ENCODE measurements around the gene IER3.
"Not testable (repeated sequence)": the region's sequence is repeated elsewhere in the genome, so short reads cannot be mapped to it uniquely, and the experiment has no call there.

IER3 gene

DNA sequence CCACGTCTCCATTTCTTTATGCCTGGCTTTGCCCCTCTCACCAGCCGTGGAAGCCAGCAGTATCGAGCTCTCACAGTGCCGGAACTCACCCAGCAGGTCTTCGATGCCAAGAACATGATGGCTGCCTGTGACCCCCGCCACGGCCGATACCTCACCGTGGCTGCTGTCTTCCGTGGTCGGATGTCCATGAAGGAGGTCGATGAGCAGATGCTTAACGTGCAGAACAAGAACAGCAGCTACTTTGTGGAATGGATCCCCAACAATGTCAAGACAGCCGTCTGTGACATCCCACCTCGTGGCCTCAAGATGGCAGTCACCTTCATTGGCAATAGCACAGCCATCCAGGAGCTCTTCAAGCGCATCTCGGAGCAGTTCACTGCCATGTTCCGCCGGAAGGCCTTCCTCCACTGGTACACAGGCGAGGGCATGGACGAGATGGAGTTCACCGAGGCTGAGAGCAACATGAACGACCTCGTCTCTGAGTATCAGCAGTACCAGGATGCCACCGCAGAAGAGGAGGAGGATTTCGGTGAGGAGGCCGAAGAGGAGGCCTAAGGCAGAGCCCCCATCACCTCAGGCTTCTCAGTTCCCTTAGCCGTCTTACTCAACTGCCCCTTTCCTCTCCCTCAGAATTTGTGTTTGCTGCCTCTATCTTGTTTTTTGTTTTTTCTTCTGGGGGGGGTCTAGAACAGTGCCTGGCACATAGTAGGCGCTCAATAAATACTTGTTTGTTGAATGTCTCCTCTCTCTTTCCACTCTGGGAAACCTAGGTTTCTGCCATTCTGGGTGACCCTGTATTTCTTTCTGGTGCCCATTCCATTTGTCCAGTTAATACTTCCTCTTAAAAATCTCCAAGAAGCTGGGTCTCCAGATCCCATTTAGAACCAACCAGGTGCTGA is 20.3 kb downstream of the IER3 start:
- DNase-seq (ENCODE audit: low read depth in 2 of 2) = not testable (repeated sequence)

- DNase-seq (ENCODE audit: low read depth in 2 of 2) = not testable (repeated sequence)
Measured at GRCh38 chr6:30723159-30723842, 21.0 kb downstream of the IER3 start.

DNA sequence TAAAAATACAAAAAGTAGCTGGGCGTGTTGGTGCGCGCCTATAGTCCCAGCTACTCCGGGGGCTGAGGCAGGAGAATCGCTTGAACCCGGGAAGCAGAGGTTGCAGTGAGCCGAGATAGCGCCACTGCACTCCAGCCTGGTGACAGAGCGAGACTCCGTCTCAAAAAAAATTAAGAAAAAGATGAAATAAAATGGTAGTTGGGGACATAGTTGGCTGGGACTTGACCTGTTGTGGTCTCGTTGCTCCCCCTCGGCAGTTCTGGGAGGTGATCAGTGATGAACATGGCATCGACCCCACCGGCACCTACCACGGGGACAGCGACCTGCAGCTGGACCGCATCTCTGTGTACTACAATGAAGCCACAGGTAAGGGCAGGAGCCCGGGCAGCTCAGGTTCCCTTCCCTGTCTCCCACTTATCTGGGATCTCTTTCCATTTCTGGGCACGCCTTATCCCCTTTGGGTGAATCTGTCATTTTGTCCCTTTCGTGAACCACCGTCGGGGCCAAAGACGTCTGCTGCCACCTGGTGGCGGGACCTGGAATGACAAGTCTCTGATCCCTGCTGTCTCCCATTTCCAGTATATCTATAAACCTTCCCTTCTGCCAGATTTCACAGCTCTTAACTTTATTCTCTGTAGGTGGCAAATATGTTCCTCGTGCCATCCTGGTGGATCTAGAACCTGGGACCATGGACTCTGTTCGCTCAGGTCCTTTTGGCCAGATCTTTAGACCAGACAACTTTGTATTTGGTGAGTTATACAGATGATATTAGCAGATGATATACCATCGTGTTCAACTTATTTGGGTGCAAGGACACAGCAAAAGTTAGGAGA is 21.9 kb downstream of the IER3 start:
- DNase-seq (ENCODE audit: low read depth in 2 of 2) = peak; percentile 67 to 81

DNA sequence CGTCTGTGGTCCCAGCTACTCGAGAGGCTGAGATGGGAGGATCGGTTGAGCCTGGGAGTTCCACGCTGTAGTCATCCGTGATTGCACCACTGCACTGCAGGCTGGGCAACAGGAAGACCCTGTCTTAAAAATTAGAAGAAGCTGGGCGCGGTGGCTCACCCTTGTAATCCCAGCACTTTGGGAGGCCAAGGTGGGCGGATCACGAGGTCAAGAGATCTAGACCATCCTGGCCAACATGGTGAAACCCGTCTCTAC is 22.4 kb downstream of the IER3 start:
- not testable (repeated sequence) for DNase-seq (ENCODE audit: low read depth in 2 of 2)

DNA sequence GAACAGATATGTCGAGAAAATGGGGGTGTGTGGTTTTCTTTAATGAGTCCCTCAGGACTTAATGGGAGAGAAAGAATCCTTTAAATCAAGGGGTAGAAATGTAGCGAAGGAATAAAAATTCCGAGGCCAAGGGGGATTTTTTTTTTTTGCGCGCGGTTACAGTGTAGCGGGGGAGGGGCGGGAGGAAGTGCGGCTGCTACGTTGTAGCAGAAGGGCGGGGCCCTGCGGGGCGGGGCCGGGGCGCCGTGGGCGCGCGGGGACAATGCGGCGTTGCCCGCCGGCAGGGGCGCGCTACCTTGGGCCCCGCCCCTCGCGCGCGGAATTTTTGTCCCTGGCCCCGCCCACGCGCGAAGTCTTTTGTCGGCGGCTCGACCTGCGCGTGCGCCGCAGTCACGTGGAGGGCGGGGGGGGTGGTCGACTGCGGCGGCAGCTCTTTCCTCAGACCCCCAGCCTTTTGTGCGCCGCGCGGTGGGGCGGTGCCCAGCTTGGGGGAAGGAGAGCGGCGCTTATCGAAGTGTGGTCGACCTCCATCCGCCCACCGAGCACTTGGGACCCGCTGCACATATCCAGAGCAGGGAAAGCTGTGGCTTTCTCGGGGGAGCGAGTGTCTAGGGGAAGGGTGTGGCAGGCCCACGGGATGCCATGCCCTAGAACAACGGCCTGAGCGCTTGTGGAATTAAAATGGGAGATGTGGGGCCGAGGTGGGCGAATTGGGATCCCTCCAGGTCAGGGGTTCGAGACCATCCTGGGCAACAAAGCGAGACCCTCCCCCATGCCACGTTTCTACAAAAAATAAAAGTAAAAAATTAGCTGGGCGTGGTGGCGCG is 22.9 kb downstream of the IER3 start:
- peak; percentile 93 to 97 for DNase-seq (ENCODE audit: low read depth in 2 of 2)

- DNase-seq (ENCODE audit: low read depth in 2 of 2) = peak; percentile 55 to 59
Measured at GRCh38 chr6:30720738-30721197, 23.6 kb downstream of the IER3 start.

- peak; percentile 93 for DNase-seq (ENCODE audit: low read depth in 2 of 2)
Measured at GRCh38 chr6:30719791-30720737, 24.3 kb downstream of the IER3 start, which contains the start of gene TUBB. Gene TUBB, plus strand, starts transcription at chr6:30720352. Its CDS starts 155 bp downstream, at chr6:30720507.

GRCh38 chr6:30719356-30719755 is 25.0 kb downstream of the IER3 start:
- DNase-seq (ENCODE audit: low read depth in 2 of 2) = no peak

DNA sequence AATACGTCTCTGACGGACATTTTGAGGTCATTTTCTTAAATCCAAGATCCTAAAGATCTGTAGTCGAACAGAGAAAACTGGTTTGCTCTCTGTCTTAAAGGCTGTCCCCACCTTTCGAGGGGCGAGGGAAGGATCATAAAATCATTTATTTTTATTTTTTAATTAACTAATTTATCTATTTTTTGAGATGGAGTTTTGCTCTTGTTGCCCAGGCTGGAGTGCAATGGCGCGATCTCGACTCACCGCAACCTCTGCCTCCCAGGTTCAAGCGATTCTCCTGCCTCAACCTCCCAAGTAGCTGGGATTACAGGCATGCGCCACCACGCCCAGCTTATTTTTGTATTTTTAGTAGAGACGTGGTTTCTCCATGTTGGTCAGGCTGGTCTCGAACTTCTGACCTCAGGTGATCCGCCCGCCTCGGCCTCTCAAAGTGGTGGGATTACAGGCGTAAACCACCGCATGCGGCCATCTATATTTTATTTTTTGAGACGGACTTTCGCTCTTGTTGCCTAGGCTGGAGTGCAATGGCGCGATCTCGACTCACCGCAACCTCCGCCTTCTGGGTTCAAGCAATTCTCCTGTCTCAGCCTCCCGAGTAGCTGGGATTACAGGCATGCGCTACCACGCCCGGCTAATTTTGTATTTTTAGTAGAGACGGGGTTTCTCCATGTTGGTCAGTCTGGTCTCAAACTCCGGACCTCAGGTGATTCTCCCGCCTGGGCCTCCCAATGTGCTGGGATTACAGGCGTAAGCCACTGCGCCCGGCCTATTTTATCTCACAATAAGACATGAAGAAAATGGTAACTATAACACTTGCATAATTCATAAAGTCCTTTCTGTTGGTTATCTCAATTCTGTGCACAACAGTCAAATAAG is 26.3 kb downstream of the IER3 start:
- not testable (repeated sequence) for DNase-seq (ENCODE audit: low read depth in 2 of 2)

GRCh38 chr6:30717129-30717844 is 27.1 kb downstream of the IER3 start, which contains the start of gene MDC1:
Gene MDC1, minus strand, starts transcription at chr6:30717281. Its CDS starts 2,106 bp downstream, at chr6:30715175.
- DNase-seq (ENCODE audit: low read depth in 2 of 2) = peak; percentile 95 to 99

DNA sequence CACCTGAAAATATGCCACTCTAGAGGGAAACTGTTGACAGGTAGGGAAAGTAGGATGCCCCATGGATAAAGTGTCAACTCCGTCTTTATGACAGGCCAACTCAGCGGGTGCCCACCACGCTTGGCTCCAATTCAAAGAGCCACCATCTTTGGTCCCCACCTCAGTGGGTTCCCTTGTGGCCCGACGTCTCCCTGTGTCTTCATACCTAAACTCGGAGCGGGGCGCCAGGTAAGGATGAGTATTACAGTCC is 27.5 kb downstream of the IER3 start:
- no peak for DNase-seq (ENCODE audit: low read depth in 2 of 2)

- no peak for DNase-seq (ENCODE audit: low read depth in 2 of 2)
Measured at GRCh38 chr6:30714263-30714662, 30.1 kb downstream of the IER3 start.

GRCh38 chr6:30712441-30712945 is 31.9 kb downstream of the IER3 start:
- DNase-seq (ENCODE audit: low read depth in 2 of 2) = no peak

- DNase-seq (ENCODE audit: low read depth in 2 of 2) = no peak
Measured at GRCh38 chr6:30711758-30712380, 32.5 kb downstream of the IER3 start.

GRCh38 chr6:30709101-30709868 is 35.1 kb downstream of the IER3 start:
- no peak for DNase-seq (ENCODE audit: low read depth in 2 of 2)

- no peak for DNase-seq (ENCODE audit: low read depth in 2 of 2)
Measured at GRCh38 chr6:30707281-30707850, 37.0 kb downstream of the IER3 start.

- no peak for DNase-seq (ENCODE audit: low read depth in 2 of 2)
Measured at GRCh38 chr6:30705620-30706019, 38.7 kb downstream of the IER3 start.

All from stimulated activated CD8-positive, alpha-beta memory T cell treated with anti-CD3 and anti-CD28 coated beads, Interleukin-2, amount 100 ng/mL, for 48 hours (primary cell).